HepG2 (cell line): ENCODE data around the gene EDAR.

Experiments
- BORCS8-MEF2B ChIP-seq: sonication (generic); formaldehyde crosslinking; IDR thresholded peaks from 2 replicates; pipeline ENCODE4 v1.8.0; 2022; ENCODE audit warnings: mild to moderate bottlenecking, missing genetic modification reagents
- EP300 ChIP-seq, 3 experiments: sonication (generic) in 1 of 3; formaldehyde crosslinking in 1 of 3; IDR thresholded peaks; 2 replicates each; pipeline versions ENCODE4 v1.5.1 to v1.6.1; 2011 to 2020; ENCODE audit warnings: low read depth in 2 of 3, low read length in 2 of 3, borderline replicate concordance in 1 of 3, improper control_type of control experiment in 1 of 3, mild to moderate bottlenecking in 1 of 3, missing genetic modification reagents in 1 of 3, moderate library complexity in 1 of 3

DNA sequence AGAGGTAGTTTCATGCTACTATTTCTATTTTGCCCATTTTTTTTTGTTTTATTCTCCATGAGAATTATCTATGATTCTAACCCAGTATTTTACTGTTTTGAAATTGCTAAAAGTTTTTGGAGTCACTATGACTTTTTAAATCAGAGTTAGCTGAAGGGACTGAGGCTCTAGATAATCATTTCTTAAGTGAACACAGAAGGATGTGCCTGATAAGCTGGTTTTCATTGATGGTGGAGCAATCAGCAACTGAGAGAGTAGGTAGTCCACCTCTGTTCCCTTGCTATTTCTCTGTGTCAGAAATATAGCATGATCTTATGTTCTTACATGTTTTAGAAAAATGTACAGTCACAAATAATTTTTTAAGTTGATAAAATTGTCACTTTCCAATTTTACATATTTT is 143.1 kb downstream of the EDAR start:
- no peak for TF ChIP-seq BORCS8-MEF2B (CRISPR knock-in tag)
- TF ChIP-seq EP300 (IDR thresholded peaks at IDR 0.05; ENCODE audit: low read depth in 2 of 2, low read length in 2 of 2), result no peak
- TF ChIP-seq EP300 (CRISPR knock-in tag; IDR thresholded peaks at IDR 0.05; ENCODE audit: borderline replicate concordance), result no peak
